ENCODE measurements around the gene NLN. TPM values are rescaled to one million over a fixed set of nuclear protein-coding genes. Genes with fewer than 3 reads are reported as not detected.

The NLN gene
- total and polyA plus RNA-seq, 2 of the 4 experiments (the other 2 are of a cell fraction) = 19.1 to 37.1 TPM

DNA sequence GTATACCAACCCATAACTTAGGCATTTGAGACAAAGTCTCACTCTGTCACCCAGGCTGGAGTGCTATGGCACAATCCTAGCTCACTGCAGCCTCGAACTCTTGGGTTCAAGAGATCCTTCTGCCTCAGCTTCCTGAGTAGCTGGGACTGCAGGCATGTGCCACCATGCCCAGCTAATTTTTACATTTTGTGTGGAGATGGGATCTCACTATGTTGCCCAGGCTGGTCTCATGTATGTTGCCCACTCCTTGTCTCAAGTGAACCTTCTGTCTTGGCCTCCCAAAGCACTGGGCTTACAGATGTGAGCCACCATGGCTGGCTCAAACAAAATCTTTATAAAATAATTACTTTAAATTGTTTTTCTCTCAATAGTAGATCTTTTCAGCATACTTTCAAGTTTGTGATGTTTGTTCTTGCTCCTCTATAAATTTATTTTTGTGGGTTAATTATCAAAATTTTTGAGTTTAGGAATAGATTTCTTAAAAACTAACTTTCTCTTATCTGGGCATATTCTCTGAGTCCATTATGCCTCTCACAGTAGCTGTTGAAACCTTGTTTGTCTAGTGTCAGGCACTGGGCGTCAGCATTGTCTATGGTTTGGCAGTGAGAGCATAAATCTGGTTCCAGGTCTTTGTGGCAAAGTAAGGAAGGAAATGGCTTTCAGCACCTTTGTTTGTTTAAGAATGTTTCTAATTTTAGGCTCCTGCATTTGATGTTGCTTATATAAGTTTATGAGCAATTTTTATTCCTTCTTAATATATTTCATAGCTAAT is 38.7 kb downstream of the NLN start:
- BruUV-seq (replicated peaks) = no TSS peak
- H2BK15ac ChIP-seq (ENCODE audit: low read depth, low read length) = no peak overlapping the region

More for the DNA sequence above, 38.7 kb downstream of the NLN start:
- Histone ChIP-seq H3K9me1 (ENCODE audit: insufficient read depth, low read length) (peaks cover 4% of the 10 kb centered on the region), H4K5ac (ENCODE audit: low read depth, low read length) (0 out of 2 replicates have a peak overlapping the region, but pooled peaks have one; percentile 2), H3K56ac (ENCODE audit: extremely low read depth, insufficient read depth, low read length) (no peak overlapping the region), H3K27ac (ENCODE audit: insufficient read depth, low read length) (no peak overlapping the region), H3K9me3 (ENCODE audit: control insufficient read depth, insufficient read depth, low read length) (no peaks in the 10 kb centered on the region), H2AK9ac (replicated peaks; ENCODE audit: low read depth, low read length, poor library complexity) (no peak overlapping the region), H2BK20ac (ENCODE audit: low read depth, low read length) (no peak overlapping the region), H3K14ac (replicated peaks; ENCODE audit: low read depth, low read length) (no peak overlapping the region), H3K9ac (ENCODE audit: low read depth, low read length) (no peak overlapping the region), H3K36me3 (ENCODE audit: control insufficient read depth, insufficient read depth, low read length) (peaks cover 6% of the 10 kb centered on the region), H2BK120ac (ENCODE audit: low read depth, low read length) (no peak overlapping the region), H3K18ac (ENCODE audit: low read depth, low read length) (no peak overlapping the region), H3K4me3 (ENCODE audit: insufficient read depth, low read depth, low read length) (no peak overlapping the region), H4K91ac (ENCODE audit: insufficient read depth, low read depth, low read length) (no peak overlapping the region), H3K4me2 (ENCODE audit: low read depth, low read length) (no peak overlapping the region), H2AK5ac (ENCODE audit: low read depth, low read length) (peak overlapping the region; percentile 11; the same call in 1 of the 2 replicates), H3K79me1 (ENCODE audit: low read depth in 1 of 2, low read length in 2 of 2) (peaks cover 3 to 23% of the 10 kb centered on the region in 2 experiments; a peak in 3 of 4 replicates), H3K23ac (ENCODE audit: low read depth, low read length) (peak overlapping the region; percentile 36; the same call in 1 of the 2 replicates), H3K4ac (ENCODE audit: low read depth, low read length) (0 out of 2 replicates have a peak overlapping the region, but pooled peaks have one; percentile 22), H3K4me1 (ENCODE audit: control insufficient read depth, insufficient read depth, low read length) (peaks cover 2% of the 10 kb centered on the region; the same call in 1 of the 2 replicates), H4K20me1 (ENCODE audit: insufficient read depth, low read length) (peaks cover 3% of the 10 kb centered on the region; the same call in 1 of the 2 replicates), H3K27me3 (ENCODE audit: control insufficient read depth, insufficient read depth, low read length) (no peaks in the 10 kb centered on the region), H2BK5ac (ENCODE audit: low read depth, low read length, poor library complexity, severe bottlenecking) (no peak overlapping the region), H4K8ac (ENCODE audit: low read depth in 2 of 2, low read length in 2 of 2) (no peak overlapping the region; a peak in 1 of 4 replicates), H2AFZ (replicated peaks; ENCODE audit: low read length, poor library complexity) (no peak overlapping the region)
- ChIA-PET CTCF (interaction anchor here (0.7 to 1.1 kb wide), 2 partner anchors 177 to 283 kb away, joined by 3 read pairs; no protein-coding TSS in a partner anchor), POLR2A (ENCODE audit: unreplicated experiment) (no interaction called here)
- no peak for ATAC-seq (ENCODE audit: low read depth)
- peak; percentile 45 for TF ChIP-seq RAD21 (IDR thresholded peaks at IDR 0.05; ENCODE audit: low read length)
- no peak for TF ChIP-seq POLR2A (IDR thresholded peaks at IDR 0.05; ENCODE audit: low read depth, low read length)
- TF ChIP-seq MAZ (IDR thresholded peaks at IDR 0.05; ENCODE audit: borderline replicate concordance, low read depth, low read length) = no peak
- TF ChIP-seq, protein P1, sequence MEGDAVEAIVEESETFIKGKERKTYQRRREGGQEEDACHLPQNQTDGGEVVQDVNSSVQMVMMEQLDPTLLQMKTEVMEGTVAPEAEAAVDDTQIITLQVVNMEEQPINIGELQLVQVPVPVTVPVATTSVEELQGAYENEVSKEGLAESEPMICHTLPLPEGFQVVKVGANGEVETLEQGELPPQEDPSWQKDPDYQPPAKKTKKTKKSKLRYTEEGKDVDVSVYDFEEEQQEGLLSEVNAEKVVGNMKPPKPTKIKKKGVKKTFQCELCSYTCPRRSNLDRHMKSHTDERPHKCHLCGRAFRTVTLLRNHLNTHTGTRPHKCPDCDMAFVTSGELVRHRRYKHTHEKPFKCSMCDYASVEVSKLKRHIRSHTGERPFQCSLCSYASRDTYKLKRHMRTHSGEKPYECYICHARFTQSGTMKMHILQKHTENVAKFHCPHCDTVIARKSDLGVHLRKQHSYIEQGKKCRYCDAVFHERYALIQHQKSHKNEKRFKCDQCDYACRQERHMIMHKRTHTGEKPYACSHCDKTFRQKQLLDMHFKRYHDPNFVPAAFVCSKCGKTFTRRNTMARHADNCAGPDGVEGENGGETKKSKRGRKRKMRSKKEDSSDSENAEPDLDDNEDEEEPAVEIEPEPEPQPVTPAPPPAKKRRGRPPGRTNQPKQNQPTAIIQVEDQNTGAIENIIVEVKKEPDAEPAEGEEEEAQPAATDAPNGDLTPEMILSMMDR (conservative IDR thresholded peaks at IDR 0.05; ENCODE audit: low read depth, low read length) = no peak
- TF ChIP-seq CEBPB (IDR thresholded peaks at IDR 0.05; ENCODE audit: low read depth, low read length) = no peak
- TF ChIP-seq MAFK (IDR thresholded peaks at IDR 0.05; ENCODE audit: low read depth, low read length) = no peak
- dilution Hi-C loops (cut with HindIII; ENCODE audit: low sequenced_read_pairs, unreplicated experiment) = no loop called here
- peak; percentile 13 for DNase-seq
- no CpG with 5 or more reads among the region's 2 CpGs for WGBS, 2 experiments (ENCODE audit: extremely low coverage in 2 of 2, insufficient read length in 1 of 2)
- in situ Hi-C loops (cut with MboI; ENCODE audit: low sequenced_read_pairs) = no loop called here
- intact Hi-C loops (cut with micrococcal nuclease) = loop anchor here (1.0 to 5.0 kb wide), 2 partner anchors 36 to 42 kb away; no protein-coding TSS in a partner anchor
